ENCODE data around the gene NPTN.
A peak's percentile ranks its signal among the peaks of the same experiment; 100 is the strongest.
"Not testable (repeated sequence)": the region's sequence is repeated elsewhere in the genome, so short reads cannot be mapped to it uniquely, and the experiment has no call there.

Gene NPTN

DNA sequence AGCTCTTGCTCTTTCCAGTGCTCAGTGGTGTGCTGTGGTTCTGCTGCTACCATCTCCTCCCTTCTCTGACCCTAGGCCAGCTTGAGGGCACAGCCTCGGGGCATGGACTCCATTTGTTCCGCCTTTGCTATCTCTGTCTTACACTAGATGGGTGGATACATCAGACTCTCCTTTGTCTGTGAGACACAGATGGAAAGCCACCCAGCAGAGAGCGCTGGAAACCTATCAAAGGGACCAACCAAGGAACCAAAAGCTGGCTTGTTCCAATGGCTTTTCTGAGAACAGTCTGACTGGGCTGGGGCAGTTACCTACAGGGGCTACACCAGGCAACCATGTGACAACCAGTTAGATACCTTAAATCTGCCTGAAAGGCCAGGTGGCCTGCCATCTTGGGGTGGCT, 63.8 kb downstream of the NPTN start:
- no peak for DNase-seq

DNA sequence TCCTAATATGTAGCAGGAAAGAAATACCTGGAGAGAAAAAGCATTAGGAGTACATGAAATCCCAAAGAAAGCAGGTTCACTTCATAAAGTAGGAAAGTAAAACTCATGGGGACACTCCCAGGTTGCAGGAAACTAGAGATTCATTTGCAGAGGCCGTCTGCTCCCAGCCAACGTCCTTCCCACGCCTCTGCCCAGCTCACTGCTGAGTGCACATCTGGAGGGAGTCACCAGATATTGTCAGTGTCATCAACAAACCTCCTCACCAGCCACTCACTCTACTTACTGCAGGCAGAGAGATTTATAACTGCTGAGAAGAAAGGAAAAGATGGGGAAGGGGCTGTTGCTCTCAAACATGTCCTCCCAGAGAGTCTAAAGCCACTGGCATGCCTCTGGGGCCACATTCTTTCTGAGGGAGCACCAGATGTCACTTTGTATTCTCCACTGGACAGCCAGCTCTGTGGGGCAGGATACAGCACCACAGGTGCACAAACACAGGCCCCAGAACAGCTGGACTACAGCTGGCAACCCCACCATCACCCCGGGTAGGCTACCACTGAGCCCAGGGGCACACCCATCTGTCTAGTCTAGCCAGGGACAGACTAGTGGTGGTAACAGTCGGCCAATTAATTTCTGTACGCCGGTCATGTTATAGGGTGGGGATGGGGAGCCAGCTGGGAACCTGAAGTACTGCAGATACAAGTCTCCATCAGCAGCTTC, 64.5 kb downstream of the NPTN start:
- no peak for DNase-seq

DNA sequence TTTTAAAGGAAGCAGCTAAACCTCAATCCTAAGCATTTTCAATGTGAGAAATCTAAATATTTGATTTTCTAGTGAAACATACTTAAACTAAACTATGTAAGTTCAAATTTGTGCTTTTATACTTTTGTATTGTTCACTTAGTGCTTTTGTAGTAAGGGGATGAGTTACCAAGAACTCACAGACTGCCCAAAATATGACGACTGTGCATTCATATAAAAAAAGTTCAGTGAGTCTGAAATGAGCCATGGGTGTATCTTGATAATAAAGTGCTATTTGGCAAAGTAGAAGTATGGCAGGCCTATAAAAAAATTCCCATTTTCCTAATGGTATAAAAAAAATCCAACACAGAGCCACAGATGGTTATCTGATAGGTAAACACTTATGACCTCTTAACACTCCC, 66.2 kb downstream of the NPTN start:
- DNase-seq: no peak

DNA sequence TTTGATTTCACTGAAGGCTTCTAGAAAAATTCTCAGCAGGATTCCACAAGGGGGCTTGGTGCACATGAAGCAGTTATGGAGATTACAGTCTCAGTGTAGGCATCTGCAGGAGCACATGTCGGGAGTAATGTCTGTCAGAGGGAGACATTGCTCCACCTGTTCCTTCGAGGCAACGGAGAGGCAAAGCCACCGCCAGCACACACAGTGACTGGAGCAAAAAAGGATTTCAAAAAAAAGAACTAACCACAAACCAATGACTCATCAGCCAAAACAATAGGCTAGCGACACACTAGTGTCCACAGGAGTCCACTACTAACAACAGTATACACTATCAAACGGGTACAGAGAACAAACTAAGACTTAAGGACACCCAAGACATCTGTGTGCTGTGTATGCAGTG, 68.9 kb downstream of the NPTN start:
- DNase-seq: no peak

DNA sequence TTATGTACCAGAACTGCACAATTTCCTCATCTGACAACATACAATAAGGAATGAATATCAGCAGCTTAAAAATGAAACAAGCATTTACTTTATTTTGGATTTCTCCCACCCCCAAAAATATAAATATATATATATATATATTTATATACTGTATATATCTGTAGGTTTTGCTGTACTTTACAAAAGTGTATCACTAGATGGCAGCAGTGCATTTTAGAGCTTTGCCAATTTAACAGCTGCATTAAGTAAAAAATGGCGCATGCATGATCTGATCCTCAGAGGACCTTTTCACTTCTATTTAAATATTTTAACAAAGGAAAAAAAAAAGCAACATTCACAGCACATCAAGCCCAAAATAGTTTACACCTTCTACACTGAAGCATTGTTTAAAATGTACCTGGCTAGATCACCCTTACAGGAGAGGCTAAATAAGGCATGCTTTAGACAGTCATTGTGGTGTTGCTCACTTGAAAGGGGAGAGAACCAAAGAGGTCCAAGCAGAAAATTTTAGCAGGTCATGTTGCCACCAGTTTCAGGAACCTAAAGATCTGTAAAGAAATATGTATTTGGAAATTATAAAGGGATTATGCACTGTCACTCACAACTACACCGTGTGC, 72.6 kb downstream of the NPTN start:
- peak; percentile 27 for DNase-seq

DNA sequence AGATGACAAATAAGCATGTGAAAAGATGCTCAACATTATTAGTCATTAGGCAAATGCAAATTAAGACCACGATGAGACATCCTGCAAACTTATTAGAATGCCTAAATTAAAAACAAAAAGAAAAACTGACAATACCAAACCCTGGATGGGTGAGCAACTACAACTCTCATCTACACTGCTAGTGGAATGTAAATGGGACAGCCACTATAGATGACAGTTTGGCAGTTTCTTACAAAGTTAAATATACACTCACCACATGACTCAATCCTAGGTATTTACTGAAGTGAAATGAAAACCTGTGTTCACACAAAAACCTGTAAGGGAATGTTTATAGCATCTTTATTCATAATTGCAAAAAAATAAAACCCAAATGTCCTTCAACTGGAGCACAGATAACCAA, 74.7 kb downstream of the NPTN start:
- no peak for DNase-seq

DNA sequence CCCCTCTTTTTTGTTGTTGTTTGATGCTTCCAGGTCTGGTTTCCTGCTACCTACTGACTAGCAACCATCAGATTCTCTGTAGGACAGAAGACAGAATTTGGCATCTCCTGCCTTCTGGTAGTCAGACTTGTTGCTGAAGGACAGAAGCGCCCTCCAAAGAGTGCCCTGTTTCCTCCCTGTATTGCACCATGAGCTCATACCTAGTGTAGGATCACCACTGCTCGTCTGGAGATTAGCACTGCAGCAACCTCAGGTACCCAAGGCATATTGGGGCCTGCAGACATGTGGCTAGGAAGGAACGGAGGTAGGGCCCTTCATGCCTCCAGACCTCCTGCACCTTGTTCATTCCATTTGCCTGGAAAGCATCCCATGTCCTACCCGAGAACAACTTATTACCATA, 78.1 kb downstream of the NPTN start:
- DNase-seq: no peak

DNA sequence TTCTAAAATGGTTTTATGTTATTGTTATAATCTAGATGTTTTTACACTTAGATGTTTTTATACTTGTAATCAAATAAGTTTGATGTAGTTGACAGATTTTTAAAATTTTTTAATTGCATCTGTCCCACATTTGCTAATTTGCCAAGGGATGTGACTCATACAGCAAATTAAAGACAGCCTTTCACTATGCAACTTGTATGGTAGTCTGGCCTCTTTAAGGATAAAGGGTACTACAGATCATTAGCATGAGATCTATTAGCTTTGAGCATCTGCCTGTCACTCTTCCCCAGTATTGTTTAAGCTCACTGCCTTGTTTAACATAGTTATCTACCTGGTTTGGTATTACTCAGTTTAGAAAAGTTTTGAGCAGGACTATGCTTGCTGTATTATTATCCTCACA, 83.0 kb downstream of the NPTN start:
- DNase-seq: no peak

DNA sequence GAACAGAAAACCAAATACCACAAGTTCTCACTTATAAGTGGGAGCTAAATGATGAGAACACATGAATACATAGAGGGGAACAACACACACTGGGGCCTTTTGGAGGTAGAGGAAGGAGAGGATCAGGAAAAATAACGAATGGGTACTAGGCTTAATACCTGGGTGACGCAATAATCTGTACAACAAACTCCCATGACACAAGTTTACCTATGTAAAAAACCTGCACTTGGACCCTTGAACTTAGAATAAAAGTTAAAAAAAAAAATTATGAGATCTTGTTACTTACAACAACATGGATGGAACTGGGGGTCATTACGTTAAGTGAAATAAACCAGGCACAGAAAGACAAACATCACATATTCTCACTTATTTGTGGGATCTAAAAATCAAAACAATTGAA, 84.3 kb downstream of the NPTN start:
- DNase-seq: not testable (repeated sequence)

DNA sequence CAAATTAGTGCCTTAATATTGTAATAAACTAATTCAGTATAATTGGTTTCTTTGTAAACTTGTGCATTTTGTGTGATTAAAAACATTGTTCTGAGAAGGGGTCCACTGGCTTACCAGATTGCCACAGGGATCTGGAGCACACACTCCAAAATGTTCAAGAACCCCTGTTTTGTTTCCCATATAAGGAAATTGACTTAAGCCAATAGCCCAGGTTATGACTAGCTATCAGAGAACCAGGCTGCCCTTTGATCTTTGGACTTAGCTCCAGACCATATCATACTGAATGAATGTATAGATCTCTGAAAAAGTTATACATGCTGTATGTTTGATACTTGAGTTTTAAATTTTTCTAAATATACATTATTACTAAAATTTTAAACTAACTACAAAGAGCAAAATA, 91.7 kb downstream of the NPTN start:
- DNase-seq: no peak

DNA sequence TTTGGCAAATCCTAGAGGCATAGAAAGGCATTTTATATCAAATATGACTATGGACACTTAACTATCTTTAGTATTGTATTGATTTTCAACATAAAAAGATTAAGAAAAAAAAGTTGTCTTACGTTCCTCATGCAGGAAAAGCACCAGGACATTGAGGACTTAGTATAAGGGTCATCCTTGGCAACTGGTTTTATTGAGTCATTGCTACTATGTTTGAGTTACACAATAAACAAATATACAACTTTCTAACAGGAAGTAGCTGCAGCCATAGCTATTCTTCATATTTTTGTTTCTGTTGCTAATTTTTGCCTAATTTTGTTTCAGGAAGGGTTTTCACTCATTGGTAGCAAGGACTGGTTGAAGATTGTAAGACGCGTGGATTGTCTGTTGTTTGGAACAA, 93.0 kb downstream of the NPTN start:
- DNase-seq: no peak

DNA sequence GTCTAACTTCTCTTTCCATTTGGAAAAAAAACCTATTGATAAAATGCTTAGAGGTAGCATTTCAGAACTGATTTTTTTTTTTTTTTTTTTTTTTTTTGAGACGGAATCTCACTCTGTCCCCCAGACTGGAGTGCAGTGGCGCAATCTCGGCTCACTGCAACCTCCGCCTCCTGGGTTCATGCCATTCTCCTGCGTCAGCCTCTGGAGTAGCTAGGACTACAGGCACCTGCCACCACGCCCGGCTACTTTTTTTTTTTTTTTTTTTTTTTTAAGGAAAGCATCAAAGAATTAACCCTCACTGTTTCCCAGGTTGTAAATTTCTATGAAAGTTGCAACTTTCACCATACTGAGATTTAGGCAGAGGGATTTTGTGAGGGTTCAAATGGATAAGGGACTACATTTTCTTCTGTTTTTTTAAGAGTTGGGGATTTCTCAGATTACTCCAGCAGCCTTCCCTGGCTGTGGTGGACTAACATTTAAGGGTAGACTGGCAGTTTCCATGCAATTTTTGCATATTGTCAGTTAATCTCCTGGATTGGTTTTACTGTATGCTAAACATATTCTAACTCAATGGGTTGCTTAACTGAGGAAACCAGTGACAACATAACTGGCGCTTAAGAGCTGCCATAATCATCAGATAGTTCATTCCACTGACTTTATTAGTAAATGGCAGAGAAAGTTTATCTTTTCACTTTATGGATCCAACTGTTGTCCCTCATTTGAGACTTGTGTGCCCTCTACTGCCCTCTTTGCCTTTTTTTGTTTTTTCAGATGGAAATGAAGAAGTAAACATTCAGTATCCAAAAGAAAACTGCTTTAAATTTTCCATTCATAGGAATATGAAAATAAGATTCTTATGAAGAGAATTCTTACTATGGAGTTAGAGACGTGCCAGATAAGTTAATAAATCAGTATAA, 93.7 kb downstream of the NPTN start:
- DNase-seq: no peak

DNA sequence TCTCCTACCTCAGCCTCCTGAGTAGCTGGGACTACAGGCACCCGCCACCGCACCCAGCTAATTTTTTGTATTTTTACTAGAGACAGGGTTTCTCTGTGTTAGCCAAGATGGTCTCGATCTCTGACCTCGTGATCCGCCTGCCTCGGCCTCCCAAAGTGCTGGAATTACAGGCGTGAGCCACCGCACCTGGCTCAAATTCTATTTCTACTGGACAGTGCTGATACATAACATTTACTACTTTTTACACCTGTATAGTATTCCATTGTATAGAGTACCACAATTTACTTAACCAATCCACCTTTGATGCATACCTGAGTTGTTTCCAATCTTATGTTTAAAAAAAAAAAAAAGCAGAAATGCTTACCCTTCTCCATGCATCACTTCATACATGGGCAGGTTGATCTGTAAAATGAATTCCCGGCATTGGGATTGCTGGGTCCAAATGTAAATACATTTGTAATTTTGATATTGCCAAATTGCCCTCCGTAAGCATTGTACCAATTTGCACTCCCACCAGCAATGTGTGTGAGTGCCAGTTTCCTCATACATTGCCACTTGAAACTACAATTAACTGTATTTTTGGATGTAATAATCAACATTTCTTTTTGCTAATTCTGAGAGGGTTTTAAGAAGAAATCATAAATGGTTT, 94.5 kb downstream of the NPTN start:
- DNase-seq: no peak

DNA sequence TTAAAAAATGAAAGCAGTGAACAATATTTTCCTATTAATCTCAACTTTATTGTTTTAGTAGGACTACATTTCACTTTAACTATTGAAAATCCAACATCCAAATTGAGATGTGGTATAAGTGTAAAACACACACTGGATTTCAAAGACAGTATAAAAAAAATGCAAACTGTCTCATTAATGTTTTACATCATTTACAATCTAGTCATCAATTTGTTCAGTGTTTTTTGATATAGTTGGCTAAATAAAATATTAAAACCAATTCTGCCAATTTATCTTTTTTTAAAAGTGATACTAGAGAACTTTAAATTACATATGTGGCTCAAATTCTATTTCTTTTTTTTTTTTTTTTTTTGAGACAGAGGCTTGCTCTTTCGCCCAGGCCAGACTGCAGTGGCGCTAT, 95.1 kb downstream of the NPTN start:
- DNase-seq: no peak

DNA sequence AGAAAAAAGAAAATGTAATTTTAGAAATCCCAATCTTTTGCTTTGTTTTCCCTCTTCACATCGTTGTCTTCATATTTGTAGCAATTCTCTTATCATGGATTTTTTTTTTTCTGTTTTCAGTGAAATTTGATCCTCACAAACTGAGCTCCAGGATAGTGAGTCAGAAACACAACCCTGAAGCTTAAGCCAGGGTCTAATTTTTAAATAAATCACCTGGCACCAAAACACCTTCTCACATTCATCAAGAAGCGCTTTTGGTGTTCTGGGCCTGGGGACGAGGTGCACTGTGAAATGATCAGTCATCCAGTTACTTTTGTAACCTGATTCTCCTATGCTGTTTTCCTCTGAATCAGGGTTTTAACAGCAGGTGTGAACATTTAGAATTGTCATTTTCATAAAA, 102.5 kb downstream of the NPTN start:
- no peak for DNase-seq

DNA sequence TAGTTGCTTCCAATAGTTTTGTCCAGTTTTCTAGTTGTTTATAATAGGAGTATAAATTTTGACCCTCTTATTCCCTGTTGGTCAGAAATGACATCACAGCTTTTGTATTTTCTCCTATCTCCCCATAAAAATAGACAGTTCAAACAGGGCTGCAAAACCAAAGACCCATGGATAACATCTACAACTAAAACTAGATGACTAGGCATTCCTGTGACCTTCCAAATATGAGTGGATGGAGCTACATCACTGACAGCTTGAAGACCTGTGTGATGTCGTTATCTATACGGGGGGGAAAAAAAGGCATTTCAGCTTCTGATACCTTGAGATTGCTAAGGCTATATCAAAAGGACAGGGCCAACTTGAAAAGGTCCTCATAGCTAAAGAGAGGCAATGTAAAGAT, 105.6 kb downstream of the NPTN start:
- no peak for DNase-seq

DNA sequence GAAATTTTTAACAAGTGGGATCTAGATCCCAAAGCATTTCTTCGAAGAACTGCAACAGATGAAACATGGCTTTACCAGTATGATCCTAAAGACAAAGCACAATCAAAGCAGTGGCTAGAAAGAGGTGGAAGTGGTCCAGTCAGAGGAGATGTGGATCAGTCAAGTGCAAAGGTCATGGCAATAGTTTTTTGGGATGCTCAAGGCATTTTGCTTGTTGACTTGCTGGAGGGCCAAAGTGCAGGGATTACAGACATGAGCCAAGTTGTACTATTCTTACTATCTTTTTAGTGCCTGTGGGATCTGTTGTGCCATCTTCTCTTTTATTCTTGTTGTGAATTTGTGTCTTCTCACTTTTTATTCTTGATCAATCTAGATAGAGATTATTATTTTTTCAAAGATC, 108.3 kb downstream of the NPTN start:
- no peak for DNase-seq

DNA sequence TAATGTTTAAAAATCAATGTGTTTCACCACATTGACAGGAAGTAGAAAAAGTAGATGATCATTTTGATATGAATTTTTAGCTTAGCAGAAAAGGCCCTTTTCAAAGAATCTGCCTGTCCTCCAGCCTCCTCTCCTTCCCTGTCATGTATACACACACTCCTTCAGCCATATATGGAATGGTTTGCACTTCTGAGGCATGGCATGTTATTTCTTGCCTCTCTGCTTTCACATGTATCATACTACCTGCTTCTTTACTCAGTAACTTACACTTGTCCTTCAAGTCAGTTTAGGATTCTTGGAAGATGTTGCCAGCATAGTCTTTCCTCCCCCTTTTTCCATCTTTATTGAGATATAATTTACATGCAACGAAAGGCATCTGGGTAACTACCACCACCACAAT, 111.2 kb downstream of the NPTN start:
- DNase-seq: no peak

DNA sequence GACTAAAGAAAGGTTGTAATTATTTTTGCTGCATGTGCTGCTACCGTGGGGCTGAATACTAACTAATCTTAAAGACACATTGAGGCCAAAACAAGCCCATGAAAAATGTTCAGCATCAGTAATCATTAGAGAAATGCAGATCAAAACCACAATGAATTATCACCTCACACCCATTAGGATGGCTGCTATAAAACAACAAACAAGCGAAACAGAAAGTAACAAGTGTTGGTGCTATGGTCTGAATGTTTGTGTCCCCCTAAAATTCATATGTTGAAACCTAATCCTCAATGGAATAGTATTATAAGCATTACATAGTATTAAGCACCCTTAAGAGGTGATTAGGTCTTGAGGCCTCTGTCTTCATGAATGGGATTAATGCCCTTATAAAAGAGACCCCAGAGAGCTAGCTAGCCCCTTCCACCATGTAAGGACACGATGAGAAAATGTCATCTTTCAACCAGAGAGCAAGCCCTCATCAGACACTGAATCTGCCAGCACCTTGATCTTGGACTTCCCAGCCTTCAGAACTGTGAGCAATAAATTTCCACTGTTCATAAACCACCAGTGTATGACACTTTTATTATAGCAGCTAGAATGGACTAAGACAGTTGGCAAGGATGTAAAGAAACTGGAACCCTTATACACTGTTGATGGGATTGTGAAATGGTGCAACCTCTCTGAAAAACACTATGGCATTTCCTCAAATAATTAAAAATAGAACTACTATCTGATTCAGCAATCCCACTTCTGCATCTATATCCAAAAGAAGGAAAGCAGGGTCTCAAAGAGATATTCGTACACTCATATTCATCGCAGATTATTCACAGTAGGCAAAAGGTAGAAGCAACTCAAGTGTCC, 114.1 kb downstream of the NPTN start:
- no peak for DNase-seq

DNA sequence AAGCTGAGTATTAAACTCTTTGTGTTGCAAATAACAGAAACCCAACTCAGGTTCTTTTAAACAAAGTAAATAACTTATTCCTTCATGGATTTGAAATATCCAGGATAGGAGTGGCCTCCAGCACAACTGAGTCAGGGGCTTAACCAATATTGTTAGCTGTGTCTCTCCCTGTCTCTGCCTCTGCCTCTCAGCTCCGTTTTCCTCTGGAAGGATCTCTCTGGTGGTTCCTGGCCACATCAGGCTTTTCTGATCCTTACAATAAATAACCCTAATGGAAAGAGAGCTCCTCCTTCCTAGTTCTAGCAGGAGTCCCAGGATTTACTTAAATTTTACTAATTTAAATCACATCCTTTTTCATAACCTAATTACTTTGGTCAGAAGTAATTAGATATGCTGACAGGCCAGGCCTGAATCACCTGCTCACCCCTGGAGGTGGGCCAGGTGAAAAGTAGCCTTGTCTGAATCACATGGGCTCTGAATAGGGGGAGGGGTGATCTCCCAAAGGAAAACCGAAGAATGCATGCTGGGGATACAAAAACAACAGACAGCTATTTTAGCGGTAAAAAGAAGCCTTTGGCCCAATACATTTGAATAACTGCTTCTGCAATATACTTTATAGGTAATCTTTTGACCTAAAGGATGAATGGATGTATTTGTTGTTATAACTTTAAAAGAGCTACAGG, 114.9 kb downstream of the NPTN start:
- DNase-seq: no peak

DNA sequence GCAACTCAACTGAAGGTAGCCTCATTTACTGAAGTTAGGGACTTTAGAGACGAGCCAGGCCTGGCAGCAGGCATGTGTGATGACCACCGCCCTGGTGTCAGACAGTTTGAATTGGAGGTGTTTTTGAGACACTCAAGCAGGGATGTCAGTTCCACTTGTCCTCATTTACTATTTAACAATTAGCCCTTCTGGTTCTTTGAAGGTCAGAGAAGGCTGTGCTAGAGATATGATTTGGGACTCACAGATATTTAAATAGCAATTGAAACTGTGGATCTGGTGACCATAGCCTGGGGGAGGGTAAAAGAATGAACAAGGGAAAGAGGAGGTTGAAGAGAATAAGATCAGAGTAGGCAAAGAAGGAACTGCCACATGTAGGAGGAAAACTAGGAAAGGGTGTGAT, 115.6 kb downstream of the NPTN start:
- no peak for DNase-seq

DNA sequence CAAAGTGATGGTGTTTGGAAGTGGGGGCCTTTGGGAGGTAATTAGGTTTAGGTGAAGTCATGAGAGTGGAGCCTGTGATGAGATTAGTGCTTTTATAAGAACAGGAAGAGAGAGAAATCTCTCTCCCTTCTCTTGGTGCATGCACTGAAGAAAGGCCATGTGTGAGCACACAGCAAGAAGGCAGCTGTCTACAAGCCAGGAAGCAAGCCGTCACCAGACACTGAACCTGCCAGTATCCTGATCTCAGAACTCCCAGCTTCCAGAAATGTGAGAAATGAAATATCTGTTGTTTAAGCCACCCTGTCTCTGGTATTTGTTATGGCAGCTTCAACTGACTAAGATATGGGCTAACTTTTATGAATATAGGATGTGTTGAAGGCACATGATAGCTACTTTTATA, 117.7 kb downstream of the NPTN start:
- DNase-seq: no peak

Data from NCI-H1092 (cell line).